HepG2 (cell line): Measurements from ENCODE around the gene IGIP.

Experiments
- CHD2 ChIP-seq: IDR thresholded peaks from 2 replicates; pipeline ENCODE4 v1.6.1; 2011; ENCODE audit warnings: low read depth, low read length, improper control_type of control experiment
- CTCF ChIP-seq: sonication (generic); formaldehyde crosslinking; IDR thresholded peaks from 2 replicates; pipeline ENCODE4 v1.5.0; 2020; ENCODE audit warnings: mild to moderate bottlenecking, missing genetic modification reagents, moderate library complexity
- EZH2 ChIP-seq: conservative IDR thresholded peaks from 2 replicates; pipeline ENCODE4 v1.6.1; 2012; ENCODE audit warnings: mild to moderate bottlenecking, low read depth, low read length, moderate library complexity
- HNF4A ChIP-seq: sonication (generic); formaldehyde crosslinking; IDR thresholded peaks from 2 replicates; pipeline ENCODE4 v1.4.0; 2020; ENCODE audit warnings: missing genetic modification reagents
- KLF13 ChIP-seq: sonication (generic); formaldehyde crosslinking; IDR thresholded peaks from 2 replicates; pipeline ENCODE4 v1.4.0; 2020; ENCODE audit warnings: mild to moderate bottlenecking, missing genetic modification reagents
- SP2 ChIP-seq: sonication (generic); formaldehyde crosslinking; IDR thresholded peaks from 2 replicates; pipeline ENCODE4 v1.5.1; 2020; ENCODE audit warnings: mild to moderate bottlenecking, missing genetic modification reagents
- SRSF1 ChIP-seq: fragments of 200-400 bp; formaldehyde crosslinking; optimal IDR thresholded peaks from 2 replicates; pipeline ENCODE3; 2017; ENCODE audit warnings: mild to moderate bottlenecking, low read depth, low read length, moderate library complexity
- ZBTB25 ChIP-seq: IDR thresholded peaks from 2 replicates; pipeline ENCODE4 v1.6.1; 2018; ENCODE audit warnings: missing genetic modification reagents
- ZBTB40 ChIP-seq, 2 experiments: fragments of 450-650 bp in 1 of 2; sonication (generic) in 1 of 2; formaldehyde crosslinking in 1 of 2; IDR thresholded peaks; 2 replicates each; pipeline versions ENCODE4 v1.6.1 to v1.8.0; 2016 to 2022; ENCODE audit warnings: antibody characterized with exemption in 1 of 2, mild to moderate bottlenecking in 1 of 2, missing genetic modification reagents in 1 of 2
- ZKSCAN1 ChIP-seq: fragments of 150-350 bp; IDR thresholded peaks from 2 replicates; pipeline ENCODE4 v1.6.1; 2014; ENCODE audit warnings: low read length

DNA sequence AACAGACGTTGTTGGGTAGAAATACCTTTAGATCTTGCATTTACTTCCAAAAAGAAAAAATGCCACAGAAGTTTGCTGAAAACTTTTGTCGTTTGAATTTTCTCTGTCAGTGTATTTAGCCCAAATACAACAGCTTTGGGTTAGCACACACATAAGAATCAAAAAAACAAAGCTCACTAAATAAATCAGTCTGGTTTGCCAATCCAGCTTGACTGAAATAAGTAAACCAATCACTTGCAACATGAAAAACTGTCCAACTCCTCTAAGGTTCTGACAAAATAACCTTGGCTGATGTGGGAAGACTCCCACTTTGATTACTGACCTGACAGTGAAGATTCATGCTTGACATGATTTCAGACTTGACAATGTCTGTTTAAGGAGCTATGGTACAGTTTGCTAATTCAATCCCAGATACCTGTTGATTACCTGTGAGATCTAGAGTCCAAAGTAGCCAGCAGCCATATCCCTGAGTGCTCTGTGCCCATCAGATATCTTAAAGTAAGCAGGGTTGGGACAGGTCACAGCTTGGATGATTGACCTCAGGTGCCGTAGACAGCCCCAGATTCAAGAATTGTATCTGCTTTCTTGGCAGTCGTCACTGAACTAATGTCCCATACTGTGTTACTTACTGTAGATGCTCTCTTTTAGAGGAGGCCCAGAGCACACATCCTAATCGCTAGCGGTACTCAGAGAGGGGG, 727 bp downstream of the IGIP start:
- no peak for TF ChIP-seq HNF4A (CRISPR knock-in tag)
- TF ChIP-seq EZH2: no peak
- TF ChIP-seq CTCF (CRISPR knock-in tag): no peak
- TF ChIP-seq KLF13 (CRISPR knock-in tag): no peak
- TF ChIP-seq ZBTB40 (IDR thresholded peaks at IDR 0.05): no peak
- TF ChIP-seq ZBTB40 (CRISPR knock-in tag; IDR thresholded peaks at IDR 0.05): no peak
- no peak for TF ChIP-seq SP2 (CRISPR knock-in tag)
- no peak for TF ChIP-seq SRSF1
- no peak for TF ChIP-seq CHD2
- no peak for TF ChIP-seq ZBTB25 (CRISPR knock-in tag)
- TF ChIP-seq ZKSCAN1: no peak
